Effector memory CD4-positive, alpha-beta T cell (primary cell): Measurements from ENCODE around the gene OOSP2.
"Not testable (repeated sequence)": the region's sequence is repeated elsewhere in the genome, so short reads cannot be mapped to it uniquely, and the experiment has no call there.

Source experiments
- DNase-seq, 3 donors: peaks; one replicate each; pipeline ENCODE4 v3.0.0-alpha.2; 2020
- H3K27ac ChIP-seq: 2 replicates; pipeline ENCODE4 v1.7.0; 2013; ENCODE audit warnings: mild to moderate bottlenecking, low read length, moderate library complexity; ENCODE audit not compliant: insufficient read depth, poor library complexity, severe bottlenecking
- H3K27me3 ChIP-seq: replicated peaks from 2 replicates; pipeline ENCODE4 v1.7.0; 2013; ENCODE audit warnings: mild to moderate bottlenecking, low read length; ENCODE audit not compliant: insufficient read depth, control insufficient read depth, poor library complexity, severe bottlenecking
- H3K36me3 ChIP-seq: 2 replicates; pipeline ENCODE4 v1.7.0; 2013; ENCODE audit warnings: mild to moderate bottlenecking, low read length, moderate library complexity; ENCODE audit not compliant: control insufficient read depth, insufficient read depth
- H3K4me1 ChIP-seq: 2 replicates; pipeline ENCODE4 v1.7.0; 2013; ENCODE audit warnings: low read length, mild to moderate bottlenecking; ENCODE audit not compliant: control insufficient read depth, insufficient read depth, poor library complexity, severe bottlenecking
- H3K4me3 ChIP-seq: 2 replicates; pipeline ENCODE4 v1.7.0; 2013; ENCODE audit warnings: low read length, low read depth, mild to moderate bottlenecking; ENCODE audit not compliant: insufficient read depth, poor library complexity, severe bottlenecking
- H3K9me3 ChIP-seq: 2 replicates; pipeline ENCODE4 v1.7.0; 2013; ENCODE audit warnings: mild to moderate bottlenecking, low read length, moderate library complexity; ENCODE audit not compliant: control insufficient read depth
- total RNA-seq, 3 donors: gene quantifications; one replicate each; lab custom pipeline; 2026; lab: John Stamatoyannopoulos, UW

The OOSP2 gene
- 0 reads per million in 3 donors for total RNA-seq

GRCh38 chr11:60040109-60040508 is at the start of gene OOSP2:
Gene OOSP2, plus strand, starts transcription at chr11:60040409. Its CDS starts 51 bp downstream, at chr11:60040460.
- Histone ChIP-seq H3K9me3 (no peaks in the 10 kb centered on the region), H3K27ac (no peak within 1 kb of the TSS), H3K4me1 (no peaks in the 10 kb centered on the region), H3K27me3 (no peaks in the 10 kb centered on the region), H3K4me3 (no peak within 1 kb of the TSS), H3K36me3 (no peaks in the 10 kb centered on the region)
- no peak for DNase-seq

GRCh38 chr11:59990421-59990820 is 49.8 kb upstream of the OOSP2 start:
- no peak overlapping the region for H3K27ac ChIP-seq
- DNase-seq: no peak
- no peak overlapping the region for H3K4me3 ChIP-seq
- no peaks in the 10 kb centered on the region for H3K36me3 ChIP-seq
- H3K27me3 ChIP-seq: no peaks in the 10 kb centered on the region
- no peaks in the 10 kb centered on the region for H3K9me3 ChIP-seq
- H3K4me1 ChIP-seq: no peaks in the 10 kb centered on the region

- no peak overlapping the region for H3K4me3 ChIP-seq
- no peak overlapping the region for H3K27ac ChIP-seq
- no peak for DNase-seq
- no peaks in the 10 kb centered on the region for H3K36me3 ChIP-seq
- no peaks in the 10 kb centered on the region for H3K4me1 ChIP-seq
- no peaks in the 10 kb centered on the region for H3K27me3 ChIP-seq
- no peaks in the 10 kb centered on the region for H3K9me3 ChIP-seq
Measured at GRCh38 chr11:59992425-59992824, 47.8 kb upstream of the OOSP2 start.

- H3K4me1 ChIP-seq: no peaks in the 10 kb centered on the region
- no peaks in the 10 kb centered on the region for H3K9me3 ChIP-seq
- DNase-seq: no peak
- H3K36me3 ChIP-seq: no peaks in the 10 kb centered on the region
- H3K4me3 ChIP-seq: no peak overlapping the region
- H3K27ac ChIP-seq: no peak overlapping the region
- peaks cover 5% of the 10 kb centered on the region for H3K27me3 ChIP-seq
Measured at GRCh38 chr11:59997800-59998199, 42.4 kb upstream of the OOSP2 start.

GRCh38 chr11:59999691-60000090 is 40.5 kb upstream of the OOSP2 start:
- H3K9me3 ChIP-seq: no peaks in the 10 kb centered on the region

GRCh38 chr11:60003729-60004128 is 36.5 kb upstream of the OOSP2 start:
- Histone ChIP-seq H3K4me1 (no peaks in the 10 kb centered on the region), H3K27ac (no peak overlapping the region), H3K9me3 (no peaks in the 10 kb centered on the region), H3K36me3 (no peaks in the 10 kb centered on the region), H3K27me3 (peaks cover 3% of the 10 kb centered on the region), H3K4me3 (no peak overlapping the region)
- DNase-seq: no peak

More at GRCh38 chr11:59999691-60000090, 40.5 kb upstream of the OOSP2 start:
- no peak overlapping the region for H3K27ac ChIP-seq
- H3K36me3 ChIP-seq: no peaks in the 10 kb centered on the region
- H3K4me1 ChIP-seq: no peaks in the 10 kb centered on the region
- H3K4me3 ChIP-seq: no peak overlapping the region
- DNase-seq: no peak
- peaks cover 5% of the 10 kb centered on the region for H3K27me3 ChIP-seq

- no peak overlapping the region for H3K4me3 ChIP-seq
- H3K9me3 ChIP-seq: no peaks in the 10 kb centered on the region
- no peaks in the 10 kb centered on the region for H3K27me3 ChIP-seq
- no peaks in the 10 kb centered on the region for H3K36me3 ChIP-seq
- H3K27ac ChIP-seq: no peak overlapping the region
- DNase-seq: no peak
- H3K4me1 ChIP-seq: no peaks in the 10 kb centered on the region
Measured at GRCh38 chr11:60005360-60005759, 34.8 kb upstream of the OOSP2 start.

- H3K4me3 ChIP-seq: no peak within 1 kb of the TSS
Measured at GRCh38 chr11:60016881-60017280, 23.3 kb upstream of the OOSP2 start, which contains the start of gene OOSP4B. Gene OOSP4B, plus strand, starts transcription at chr11:60017181.

GRCh38 chr11:60018058-60018457 is 22.2 kb upstream of the OOSP2 start:
- Histone ChIP-seq H3K36me3 (no peaks in the 10 kb centered on the region), H3K27me3 (no peaks in the 10 kb centered on the region), H3K4me1 (no peaks in the 10 kb centered on the region), H3K27ac (no peak overlapping the region), H3K4me3 (no peak overlapping the region), H3K9me3 (no peaks in the 10 kb centered on the region)
- DNase-seq: no peak

More at GRCh38 chr11:60016881-60017280, 23.3 kb upstream of the OOSP2 start, which contains the start of gene OOSP4B:
- Histone ChIP-seq H3K36me3 (no peaks in the 10 kb centered on the region), H3K27ac (no peak within 1 kb of the TSS), H3K4me1 (no peaks in the 10 kb centered on the region), H3K27me3 (no peaks in the 10 kb centered on the region), H3K9me3 (no peaks in the 10 kb centered on the region)
- DNase-seq: no peak

GRCh38 chr11:60020376-60020775 is 19.8 kb upstream of the OOSP2 start:
- H3K36me3 ChIP-seq, H3K4me3 ChIP-seq: not testable (repeated sequence)

More at GRCh38 chr11:60020376-60020775, 19.8 kb upstream of the OOSP2 start:
- H3K9me3 ChIP-seq, H3K27me3 ChIP-seq, H3K27ac ChIP-seq, DNase-seq, H3K4me1 ChIP-seq: not testable (repeated sequence)
